ENCODE results near the gene STK25.
"Not testable (repeated sequence)": the region's sequence is repeated elsewhere in the genome, so short reads cannot be mapped to it uniquely, and the experiment has no call there.

The STK25 gene

GRCh38 chr2:241507430-241508239 is 749 bp downstream of the STK25 start:
- DNase-seq: peak in 4 of 5 experiments; percentile 10 to 36 (median 22)

- no peak for DNase-seq
These were observed 1.5 kb downstream of the STK25 start for GRCh38 chr2:241506793-241507429.

- DNase-seq: not testable (repeated sequence)
These were observed 2.1 kb downstream of the STK25 start for GRCh38 chr2:241506317-241506716.

- DNase-seq: no peak
These were observed 2.6 kb downstream of the STK25 start for GRCh38 chr2:241505781-241506201.

- DNase-seq: no peak
These were observed 3.2 kb downstream of the STK25 start for GRCh38 chr2:241505086-241505780.

GRCh38 chr2:241503776-241504392 is 4.5 kb downstream of the STK25 start:
- DNase-seq: no peak

DNA sequence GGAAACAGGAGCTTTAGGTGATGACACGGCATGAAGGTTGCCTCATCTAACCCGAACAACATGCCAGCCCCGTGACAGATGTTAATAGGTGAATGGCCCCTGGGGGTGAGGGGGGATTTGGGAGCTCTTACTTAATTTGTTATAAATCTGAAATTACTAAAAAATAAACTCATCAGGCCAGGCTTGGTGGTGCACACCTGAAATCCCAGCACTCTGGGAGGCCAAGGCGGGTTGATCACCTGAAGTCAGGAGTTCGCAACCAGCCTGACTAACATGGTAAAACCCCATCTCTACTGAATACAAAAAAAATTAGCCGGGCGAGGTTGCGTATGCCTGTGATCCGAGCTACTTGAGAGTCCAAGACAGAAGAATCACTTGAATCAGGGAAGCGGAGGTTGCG is 6.1 kb downstream of the STK25 start:
- no peak for DNase-seq

DNA sequence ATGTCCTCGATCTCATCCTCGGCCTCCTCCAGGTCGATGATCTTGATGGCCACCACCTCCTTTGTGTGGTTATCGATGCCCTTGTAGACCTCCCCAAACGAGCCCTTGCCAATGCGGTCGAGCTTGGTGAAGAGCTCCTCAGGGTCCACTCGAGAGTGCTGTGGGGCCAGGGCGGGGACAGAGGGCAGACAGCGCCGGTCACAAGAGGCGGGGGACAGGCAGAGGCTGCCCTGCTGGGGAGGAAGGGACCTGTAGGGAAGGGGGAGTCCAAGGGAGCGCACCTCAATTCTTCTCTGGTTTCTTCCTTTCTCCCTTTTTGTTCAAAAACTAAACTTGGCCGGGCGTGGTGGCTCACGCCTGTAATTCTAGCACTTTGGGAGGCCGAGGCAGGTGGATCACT is 6.8 kb downstream of the STK25 start:
- no peak for DNase-seq

- DNase-seq: no peak
These were observed 7.3 kb downstream of the STK25 start for GRCh38 chr2:241501099-241501541.

GRCh38 chr2:241500431-241500975 is 7.9 kb downstream of the STK25 start:
- DNase-seq: no peak

DNA sequence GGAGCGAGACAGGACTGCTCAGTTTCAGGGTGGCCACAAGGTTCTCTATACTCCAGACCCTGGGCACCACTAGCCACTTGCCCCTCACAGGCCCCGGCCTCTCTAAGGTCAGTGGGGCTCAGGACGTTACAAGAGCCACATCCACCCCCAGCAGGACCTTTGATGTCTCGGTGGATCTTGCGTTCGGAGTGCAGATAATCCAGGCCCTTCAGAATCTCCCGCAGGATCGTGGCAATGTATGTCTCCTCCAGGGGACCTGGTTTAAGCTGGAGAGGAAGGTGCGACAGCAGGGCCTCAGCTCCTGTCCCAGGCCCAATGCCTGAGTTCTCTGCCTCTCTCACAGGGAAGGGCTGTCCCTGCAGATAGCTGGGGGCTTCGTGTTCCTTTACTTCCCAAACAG is 8.4 kb downstream of the STK25 start:
- no peak for DNase-seq

GRCh38 chr2:241499146-241499965 is 9.0 kb downstream of the STK25 start:
- DNase-seq: no peak

DNA sequence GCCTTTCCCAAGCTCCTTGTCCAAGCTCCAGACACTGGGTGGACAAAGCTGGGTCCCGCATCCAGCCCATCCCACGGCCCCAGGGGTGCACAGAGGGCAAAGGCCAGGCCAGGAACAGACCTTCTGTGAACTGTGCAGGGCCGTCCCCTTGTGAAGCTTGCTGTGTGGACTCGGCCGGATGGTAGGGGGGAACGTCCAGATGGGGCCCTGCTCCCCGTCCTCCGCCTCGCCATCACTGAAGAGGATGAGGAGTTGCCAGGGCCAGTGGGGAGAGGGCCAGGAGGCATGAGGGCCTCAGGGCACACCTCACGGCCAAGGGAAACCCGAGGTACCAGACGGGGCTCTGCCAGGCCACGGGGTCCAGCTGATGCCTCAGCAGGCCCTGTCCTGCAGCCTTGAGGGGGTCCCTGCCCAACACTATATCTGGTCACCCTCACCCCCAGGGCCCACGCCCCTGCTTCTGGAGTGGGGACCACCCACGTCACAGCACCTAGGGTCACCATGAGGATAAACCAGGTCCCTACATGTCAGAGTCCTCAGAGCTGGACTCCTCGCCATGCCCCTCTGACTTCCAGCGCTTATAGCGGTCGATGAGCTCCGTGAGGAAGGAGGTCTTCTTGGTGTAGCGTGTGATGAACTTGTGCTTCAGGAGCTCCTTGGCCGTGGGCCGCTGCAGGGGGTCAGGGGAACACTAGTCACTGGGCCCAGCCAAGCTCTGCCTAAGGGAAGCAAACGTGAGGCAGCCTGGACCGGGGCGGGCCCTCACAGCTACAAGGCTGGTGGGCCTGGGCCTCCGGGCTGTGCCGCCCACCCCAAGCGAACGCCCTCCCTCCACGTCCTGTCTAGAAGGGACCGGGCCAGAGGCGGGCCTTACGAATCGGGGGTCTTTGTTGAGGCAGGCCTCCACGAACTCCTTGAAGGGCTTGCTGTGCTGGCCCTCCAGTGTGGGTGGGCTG is 10.0 kb downstream of the STK25 start:
- no peak for DNase-seq

DNA sequence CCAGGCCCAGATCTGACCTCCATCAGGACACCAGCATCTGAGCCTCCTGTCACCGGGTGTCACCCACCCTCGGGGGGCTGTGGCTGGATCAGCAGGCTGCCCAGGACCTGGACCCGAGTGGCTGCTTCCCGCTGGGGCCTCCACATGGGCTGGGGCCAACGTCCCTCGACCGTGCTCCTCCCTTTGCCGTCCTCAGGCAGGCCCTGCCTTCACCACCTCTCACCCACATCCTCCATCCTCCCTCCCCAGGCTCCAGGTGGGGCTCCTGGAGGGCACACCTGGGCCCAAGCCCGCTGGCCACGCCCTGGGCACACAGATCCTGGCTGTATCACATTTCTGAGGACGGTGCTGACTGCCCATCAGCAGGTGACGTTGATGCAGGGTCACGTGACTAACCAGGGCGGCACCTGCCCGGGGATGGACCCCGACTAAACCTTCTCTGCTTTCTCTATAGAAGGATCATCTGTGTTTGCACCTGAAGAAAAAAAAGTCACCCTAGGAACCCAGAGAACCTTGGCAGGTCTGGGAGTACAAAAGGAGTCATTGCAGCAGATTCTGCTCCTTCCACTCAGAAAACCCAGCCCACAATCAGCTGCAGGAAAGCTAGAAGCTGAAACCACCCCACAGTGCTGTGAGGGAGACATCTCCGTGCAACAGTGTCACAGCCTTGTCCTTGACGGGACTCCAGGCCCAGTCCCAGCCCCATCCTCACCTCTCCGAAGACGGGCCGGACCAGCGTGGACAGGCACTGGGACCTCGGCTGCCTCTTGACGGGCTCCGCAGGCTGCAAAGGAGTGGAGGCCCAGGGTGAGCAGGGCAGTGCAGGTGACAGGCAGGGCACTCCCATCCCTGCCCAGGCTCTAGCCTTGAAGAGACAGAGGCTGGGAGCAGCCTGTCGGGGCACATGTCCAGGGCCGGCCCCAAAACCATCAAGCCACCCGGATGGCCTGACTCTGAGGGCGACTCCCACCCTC is 11.2 kb downstream of the STK25 start:
- DNase-seq: no peak

DNA sequence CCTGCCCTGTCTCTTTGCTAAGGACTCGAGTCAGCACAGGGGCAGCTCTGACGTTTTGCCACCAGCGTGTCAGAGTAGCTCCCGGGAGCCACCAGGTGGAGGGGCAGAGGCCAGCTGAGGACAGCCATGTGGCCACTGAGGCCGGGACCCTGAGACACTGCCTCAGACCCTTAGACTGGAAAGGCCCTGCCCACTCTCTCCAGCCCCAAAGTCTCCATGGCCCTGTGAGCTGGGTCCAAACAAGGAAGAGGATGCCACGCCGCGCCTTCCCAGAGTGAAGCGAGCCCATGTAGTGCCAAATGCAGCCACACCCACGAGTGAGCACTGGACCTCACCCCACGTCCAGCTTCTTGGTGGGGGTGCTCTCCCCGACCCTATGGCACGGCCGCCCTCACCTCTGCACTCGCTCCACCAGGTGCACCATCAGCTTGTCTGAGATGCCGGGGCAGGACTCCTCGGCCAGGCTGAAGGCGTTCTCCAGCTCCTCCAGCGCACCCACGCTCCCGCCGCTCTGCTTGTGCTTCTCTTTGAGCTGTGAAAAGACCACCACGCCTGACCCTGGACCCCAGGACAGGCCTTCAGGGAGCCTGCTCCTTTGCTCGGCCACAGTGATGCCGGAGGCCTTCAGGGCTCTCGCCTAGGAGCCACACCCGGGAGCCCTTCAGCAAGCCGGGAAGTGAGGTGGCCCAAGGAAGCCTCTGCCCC is 12.2 kb downstream of the STK25 start:
- no peak for DNase-seq

DNA sequence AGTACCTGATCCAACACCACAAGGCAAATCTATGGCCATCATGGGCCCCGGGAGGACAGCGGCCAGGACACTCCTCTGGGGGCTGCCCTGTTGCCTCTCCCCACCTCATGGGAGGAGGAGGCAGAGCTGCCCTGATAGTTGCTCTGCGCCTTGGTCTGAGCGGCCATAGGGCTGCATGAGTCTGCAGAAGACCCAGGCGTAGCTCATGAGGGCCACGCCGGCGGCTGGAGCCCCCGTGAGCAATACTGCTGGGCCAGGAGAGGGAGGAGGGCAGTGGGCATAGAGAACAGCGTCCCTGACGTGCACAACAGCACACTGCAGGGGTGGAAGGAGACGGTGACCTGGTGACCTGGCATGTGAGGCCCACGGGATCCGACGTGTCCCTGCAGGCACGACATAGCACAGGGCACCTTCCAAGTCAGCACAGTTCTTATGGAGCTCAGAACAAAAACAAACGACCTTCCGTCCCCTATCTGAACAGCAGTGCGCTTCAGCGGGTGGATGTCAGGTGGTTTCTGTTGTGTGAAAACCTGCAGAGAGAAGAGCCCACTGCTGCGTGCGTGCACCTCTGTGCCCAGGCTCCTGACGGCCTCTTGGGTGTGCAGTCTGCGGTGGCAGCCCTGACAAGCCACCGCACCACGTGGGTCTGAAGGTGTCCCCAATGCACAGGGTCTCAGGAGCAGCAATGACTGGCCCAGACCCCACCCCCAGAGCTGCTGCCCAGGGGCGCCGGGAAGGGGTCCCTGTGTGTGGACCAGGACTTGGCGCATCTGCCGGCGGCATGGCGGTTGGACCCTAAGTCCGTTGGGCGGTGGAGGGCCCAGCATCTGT is 13.0 kb downstream of the STK25 start:
- no peak for DNase-seq

DNA sequence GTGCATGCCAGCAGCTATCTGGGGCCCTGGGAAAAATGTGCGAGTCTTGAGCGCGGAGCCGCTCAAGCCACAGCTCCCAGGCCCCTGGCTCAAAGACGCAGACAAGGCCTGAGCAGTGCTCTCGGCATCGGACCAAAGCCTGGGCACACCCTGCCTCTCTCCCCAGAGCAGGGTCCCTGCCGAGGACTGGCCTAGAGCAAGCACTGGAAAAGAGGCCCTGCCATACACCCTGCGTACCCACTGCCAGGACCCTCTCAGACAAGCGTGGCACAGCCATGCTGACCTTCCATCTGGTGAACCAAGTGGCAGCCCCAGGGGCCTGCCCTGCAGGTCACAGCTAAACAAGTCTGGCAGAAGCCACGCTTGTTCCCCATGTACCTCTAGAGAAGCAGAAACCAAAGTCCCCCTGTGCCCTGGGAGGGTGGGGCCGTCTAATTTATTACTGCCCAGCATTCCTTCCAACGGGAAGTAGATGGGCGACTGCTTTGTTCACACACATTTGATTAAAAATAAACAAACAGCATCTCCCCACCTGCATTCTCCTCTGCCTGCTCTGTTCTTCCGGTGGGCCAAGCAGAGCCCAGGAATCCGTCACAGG is 14.0 kb downstream of the STK25 start:
- DNase-seq: no peak
